HepG2 (cell line): Measurements from ENCODE around the gene ST3GAL4. TPM values are rescaled to one million over a fixed set of nuclear protein-coding genes. Genes with fewer than 3 reads are reported as not detected.

Experiments used
- ATAC-seq: fragments of 200-7000 bp; cut with Tn5 transposase; 3 replicates; pipeline ENCODE4 v1.9.1; 2020; ENCODE audit warnings: mild to moderate bottlenecking, moderate library complexity
- BruUV-seq: library from RNA; stranded (reverse); fragments of 400-500 nt; replicated peaks from 2 replicates; lab custom pipeline; 2021; lab: Mats Ljungman, UMichigan
- CTCF ChIA-PET: fragments of 300-600 bp; formaldehyde crosslinking; extraction: SDS; loops from one replicate; lab custom pipeline; 2021; ENCODE audit warnings: low total read pairs, inconsistent platforms, low intra/inter-chr PET ratio; lab: Yijun Ruan, JAX
- POLR2A ChIA-PET: fragments of 350-600 bp; sonication (Branson Sonifier 250); formaldehyde crosslinking; loops from one replicate; lab custom pipeline; 2020; ENCODE audit warnings: antibody characterized with exemption, inconsistent platforms; lab: Yijun Ruan, JAX
- DNase-seq: peaks from one replicate; pipeline ENCODE4 v3.0.0-alpha.2; 2015; ENCODE audit warnings: low spot score
- FAIRE-seq: peaks from 3 replicates; lab custom pipeline; 2011; peaks lifted over from hg19 to GRCh38; lab: Jason Lieb, UNC
- H2AFZ ChIP-seq: one replicate; pipeline ENCODE4 v1.6.1; 2011; ENCODE audit warnings: low read length, inconsistent platforms
- H3K27ac ChIP-seq: fragments of 300-600 bp; 3 replicates; pipeline ENCODE4 v1.8.0; 2011; ENCODE audit warnings: mixed run types, mild to moderate bottlenecking, mixed read lengths, low read length, inconsistent platforms; ENCODE audit not compliant: insufficient read depth; ENCODE audit errors: extremely low read length
- H3K27me3 ChIP-seq, 2 experiments: fragments of 200-600 bp in 1 of 2; 2 replicates in 1 of 2; 3 replicates in 1 of 2; pipeline versions ENCODE4 v1.6.0 to v1.8.0; 2011; ENCODE audit warnings: low read length in 2 of 2, mild to moderate bottlenecking in 2 of 2, moderate library complexity in 2 of 2, inconsistent platforms in 1 of 2; ENCODE audit not compliant: insufficient read depth in 2 of 2, control insufficient read depth in 1 of 2
- H3K36me3 ChIP-seq, 2 experiments: fragments of 200-600 bp in 1 of 2; replicated peaks in 1 of 2; 2 replicates in 1 of 2; 3 replicates in 1 of 2; pipeline versions ENCODE4 v1.5.1 to v1.8.0; 2011; ENCODE audit warnings: low read length in 2 of 2, inconsistent platforms in 1 of 2; ENCODE audit not compliant: insufficient read depth in 2 of 2, control insufficient read depth in 1 of 2
- H3K4me1 ChIP-seq: 2 replicates; pipeline ENCODE4 v1.5.1; 2012; ENCODE audit warnings: low read length, inconsistent platforms; ENCODE audit not compliant: insufficient read depth
- H3K4me2 ChIP-seq: 2 replicates; pipeline ENCODE4 v1.6.0; 2011; ENCODE audit warnings: low read depth, low read length, inconsistent platforms
- H3K4me3 ChIP-seq, 3 experiments: fragments of 200-600 bp in 1 of 3; sonication (generic), shearing (Covaris generic) in 1 of 3; replicated peaks in 1 of 3; 2 replicates each; pipeline ENCODE4 v1.5.1; 2011 to 2016; ENCODE audit warnings: low read length in 3 of 3, inconsistent platforms in 2 of 3, low read depth in 2 of 3, mild to moderate bottlenecking in 2 of 3, control low read depth in 1 of 3, mixed read lengths in 1 of 3; ENCODE audit not compliant: insufficient read depth in 1 of 3
- H3K79me2 ChIP-seq: one replicate; pipeline ENCODE4 v1.6.1; 2011; ENCODE audit warnings: low read length, inconsistent platforms; ENCODE audit not compliant: insufficient read depth
- H3K9ac ChIP-seq: 2 replicates; pipeline ENCODE4 v1.6.0; 2011; ENCODE audit warnings: mild to moderate bottlenecking, low read depth, low read length, inconsistent platforms; ENCODE audit not compliant: insufficient read depth
- H3K9me3 ChIP-seq: 2 replicates; pipeline ENCODE4 v1.5.1; 2012; ENCODE audit warnings: mild to moderate bottlenecking, low read length
- H4K20me1 ChIP-seq: 2 replicates; pipeline ENCODE4 v1.6.0; 2011; ENCODE audit warnings: inconsistent platforms, mild to moderate bottlenecking, low read length, moderate library complexity; ENCODE audit not compliant: insufficient read depth
- ATF1 ChIP-seq: IDR thresholded peaks from 2 replicates; pipeline ENCODE4 v1.6.1; 2016; ENCODE audit warnings: mild to moderate bottlenecking, control low read depth
- CAMTA2 ChIP-seq: sonication (generic); formaldehyde crosslinking; IDR thresholded peaks from 2 replicates; pipeline ENCODE4 v1.4.0; 2020; ENCODE audit warnings: mild to moderate bottlenecking, missing genetic modification reagents, borderline replicate concordance
- CC2D1A ChIP-seq: sonication (generic); formaldehyde crosslinking; IDR thresholded peaks from 2 replicates; pipeline ENCODE4 v1.8.1; 2023; ENCODE audit warnings: mild to moderate bottlenecking, missing genetic modification reagents
- CENPT ChIP-seq: sonication (generic); formaldehyde crosslinking; IDR thresholded peaks from 2 replicates; pipeline ENCODE4 v1.8.0; 2022; ENCODE audit warnings: low read depth, mild to moderate bottlenecking, moderate library complexity, missing genetic modification reagents
- ETV6 ChIP-seq: sonication (generic); formaldehyde crosslinking; conservative IDR thresholded peaks from 2 replicates; pipeline ENCODE4 v1.4.0; 2020; ENCODE audit warnings: missing genetic modification reagents
- FLYWCH1 ChIP-seq: sonication (generic); formaldehyde crosslinking; IDR thresholded peaks from 2 replicates; pipeline ENCODE4 v1.8.1; 2023; ENCODE audit warnings: mild to moderate bottlenecking, missing genetic modification reagents
- ISX ChIP-seq: sonication (generic); formaldehyde crosslinking; conservative IDR thresholded peaks from 2 replicates; pipeline ENCODE4 v1.5.0; 2020; ENCODE audit warnings: missing genetic modification reagents
- MXI1 ChIP-seq: IDR thresholded peaks from 3 replicates; pipeline ENCODE4 v1.6.1; 2012; ENCODE audit warnings: low read depth, low read length, inconsistent platforms, borderline replicate concordance
- NBN ChIP-seq: fragments of 450-650 bp; conservative IDR thresholded peaks from 2 replicates; pipeline ENCODE4 v1.6.1; 2017
- NFE2L1 ChIP-seq: sonication (generic); formaldehyde crosslinking; IDR thresholded peaks from 2 replicates; pipeline ENCODE4 v1.4.0; 2020; ENCODE audit warnings: missing genetic modification reagents, mild to moderate bottlenecking, borderline replicate concordance
- SIN3B ChIP-seq: fragments of 150-350 bp; IDR thresholded peaks from 2 replicates; pipeline ENCODE4 v1.6.1; 2014; ENCODE audit warnings: low read length
- TOE1 ChIP-seq: sonication (generic); formaldehyde crosslinking; IDR thresholded peaks from 2 replicates; pipeline ENCODE4 v1.4.0; 2020; ENCODE audit warnings: mild to moderate bottlenecking, missing genetic modification reagents
- TP53 ChIP-seq: sonication (generic); formaldehyde crosslinking; conservative IDR thresholded peaks from 2 replicates; pipeline ENCODE4 v1.4.0; 2020; ENCODE audit warnings: missing genetic modification reagents
- ZBTB8A ChIP-seq: sonication (generic); formaldehyde crosslinking; IDR thresholded peaks from 2 replicates; pipeline ENCODE4 v1.4.0; 2020; ENCODE audit warnings: mild to moderate bottlenecking, low read depth, missing genetic modification reagents, borderline replicate concordance
- ZNF282 ChIP-seq: fragments of 450-650 bp; IDR thresholded peaks from 2 replicates; pipeline ENCODE4 v1.6.1; 2018; ENCODE audit not compliant: partially characterized antibody
- ZNF7 ChIP-seq: IDR thresholded peaks from 2 replicates; pipeline ENCODE4 v1.6.1; 2016; ENCODE audit warnings: missing biosample characterization, missing genetic modification reagents
- ZNF703 ChIP-seq: sonication (generic); formaldehyde crosslinking; IDR thresholded peaks from 2 replicates; pipeline ENCODE4 v1.5.1; 2020; ENCODE audit warnings: missing genetic modification reagents, mild to moderate bottlenecking, moderate library complexity, borderline replicate concordance
- WGBS: methylation state at CpG from one replicate; pipeline ENCODE4 v1.1.6; 2017; ENCODE audit warnings: low lambda C conversion rate; 5-methylcytosine and 5-hydroxymethylcytosine counted together
- in situ Hi-C: cut with HindIII; loops from 2 replicates; pipeline ENCODE4 v1.10.0; 2017; ENCODE audit warnings: low pct_unique_long_range_greater_than_20kb; ENCODE audit not compliant: extremely low pct_ligation_motif_present
- intact Hi-C: fragments of 100-400 bp; cut with micrococcal nuclease; formaldehyde crosslinking; loops from one replicate; pipeline ENCODE4 v1.10.0; 2022; ENCODE audit not compliant: unreplicated experiment
- polyA plus RNA-seq, 8 experiments: library from polyadenylated mRNA; depleted of rRNA in 3 of 8; stranded (reverse) in 7 of 8; unstranded in 1 of 8; fragments of >200 nt; fragmentation: Illumina TruSeq in 4 of 8; extraction: Trizol in 4 of 8; gene quantifications; 2 replicates each; pipeline versions ENCODE4 v1.2.1 to v1.2.3, GENCODE V29; 2011 to 2016; ENCODE audit warnings: low read depth in 4 of 8, missing spikeins in 1 of 8, mixed read lengths in 1 of 8; ENCODE audit not compliant: insufficient read depth in 1 of 8
- total RNA-seq, 5 experiments: library from RNA; depleted of rRNA; stranded (reverse); fragments of >200 nt; fragmentation: Illumina TruSeq; extraction: Trizol; gene quantifications; 2 replicates each; pipeline ENCODE4 v1.2.3, GENCODE V29; 2016; ENCODE audit warnings: low read depth in 1 of 5
- TF ChIP-seq, protein P1 (sequence below): sonication (generic); formaldehyde crosslinking; IDR thresholded peaks from 2 replicates; pipeline ENCODE4 v1.4.0; 2020; ENCODE audit warnings: mild to moderate bottlenecking, missing genetic modification reagents
- TF ChIP-seq, protein P2 (sequence below): sonication (generic); formaldehyde crosslinking; IDR thresholded peaks from 2 replicates; pipeline ENCODE4 v1.9.0; 2021; ENCODE audit warnings: missing genetic modification reagents, borderline replicate concordance

Gene ST3GAL4
- total and polyA plus RNA-seq, 2 of the 13 experiments (the other 11 are each of a cell fraction or from before 2014, with no cell fraction given) = 9.1 to 13.3 TPM

DNA sequence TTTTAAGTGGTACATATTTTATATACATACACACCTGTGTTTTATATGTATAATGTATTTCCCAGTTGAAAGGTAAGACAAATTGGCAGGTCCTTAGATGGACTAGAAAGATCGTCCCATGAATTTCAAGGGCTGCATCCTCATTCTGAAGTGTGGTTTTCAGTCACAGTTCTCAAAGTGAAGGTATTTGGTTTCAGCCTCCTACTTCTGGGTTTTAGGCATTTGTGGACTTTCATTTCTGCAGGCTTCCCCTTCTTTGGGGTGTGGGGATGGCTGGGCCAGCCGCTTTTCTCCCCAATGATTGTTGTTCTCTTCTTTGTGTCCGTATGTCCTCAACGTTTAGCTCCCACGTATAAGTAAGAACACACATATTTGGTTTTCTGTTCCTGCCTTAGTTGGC, 41.7 kb upstream of the ST3GAL4 start:
- ChIA-PET POLR2A (no interaction called here), CTCF (no interaction called here)
- Histone ChIP-seq H3K4me1 (no peaks in the 10 kb centered on the region), H3K27ac (no peak overlapping the region), H4K20me1 (no peaks in the 10 kb centered on the region), H2AFZ (no peak overlapping the region), H3K4me3 (no peak overlapping the region), H3K27me3 (no peaks in the 10 kb centered on the region), H3K4me2 (no peak overlapping the region), H3K9me3 (no peaks in the 10 kb centered on the region), H3K79me2 (no peaks in the 10 kb centered on the region), H3K9ac (no peak overlapping the region), H3K36me3 (peaks cover 0 to 17% of the 10 kb centered on the region in 2 experiments; a peak in 2 of 5 replicates)
- no peak for FAIRE-seq
- 96% methylated on average over 5 of the region's 5 CpGs for WGBS
- in situ Hi-C loops = no loop called here
- BruUV-seq = no TSS peak
- TF ChIP-seq ETV6 (CRISPR knock-in tag) = no peak
- no peak for TF ChIP-seq MXI1
- no peak for TF ChIP-seq ZNF7
- no peak for TF ChIP-seq SIN3B
- TF ChIP-seq ZNF703 (CRISPR knock-in tag) = no peak
- ATAC-seq = no peak
- intact Hi-C loops = no loop called here
- no peak for DNase-seq

DNA sequence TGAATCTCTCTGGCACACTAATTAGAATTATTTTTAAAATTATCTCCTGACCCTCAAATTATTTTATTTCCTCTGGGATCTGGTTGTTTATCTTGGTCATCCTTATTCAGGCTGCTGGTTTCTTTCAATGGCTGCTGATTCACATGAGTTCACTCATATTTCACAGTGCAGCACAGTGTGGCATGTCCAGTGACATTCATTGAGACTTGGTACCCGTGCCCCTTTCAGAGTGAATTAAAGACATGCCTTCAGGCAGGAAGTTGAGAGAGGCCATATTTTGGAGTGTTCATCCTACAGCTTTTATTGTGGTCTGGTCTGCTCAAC, 38.1 kb upstream of the ST3GAL4 start:
- Histone ChIP-seq H3K4me3 (no peak overlapping the region), H2AFZ (no peak overlapping the region), H3K27me3 (no peaks in the 10 kb centered on the region), H3K9ac (no peak overlapping the region), H3K4me2 (no peak overlapping the region), H3K36me3 (no peaks in the 10 kb centered on the region), H3K9me3 (no peaks in the 10 kb centered on the region), H3K79me2 (no peaks in the 10 kb centered on the region), H3K27ac (no peak overlapping the region), H3K4me1 (no peaks in the 10 kb centered on the region), H4K20me1 (no peaks in the 10 kb centered on the region)
- BruUV-seq = no TSS peak
- CTCF ChIA-PET = no interaction called here
- 88% methylated on average over 1 of the region's 1 CpG for WGBS
- FAIRE-seq = no peak
- intact Hi-C loops = no loop called here
- no peak for ATAC-seq
- POLR2A ChIA-PET = no interaction called here
- in situ Hi-C loops = no loop called here
- no peak for DNase-seq
- TF ChIP-seq CAMTA2 = no peak
- no peak for TF ChIP-seq NBN
- no peak for TF ChIP-seq CENPT (CRISPR knock-in tag)
- TF ChIP-seq, protein P1, sequence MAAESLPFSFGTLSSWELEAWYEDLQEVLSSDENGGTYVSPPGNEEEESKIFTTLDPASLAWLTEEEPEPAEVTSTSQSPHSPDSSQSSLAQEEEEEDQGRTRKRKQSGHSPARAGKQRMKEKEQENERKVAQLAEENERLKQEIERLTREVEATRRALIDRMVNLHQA (CRISPR knock-in tag) = no peak
- no peak for TF ChIP-seq MXI1
- no peak for TF ChIP-seq FLYWCH1 (CRISPR knock-in tag)
- no peak for TF ChIP-seq ZBTB8A (CRISPR knock-in tag)
- no peak for TF ChIP-seq ISX (CRISPR knock-in tag)
- TF ChIP-seq ATF1 (CRISPR knock-in tag) = no peak
- no peak for TF ChIP-seq NFE2L1 (CRISPR knock-in tag)
- TF ChIP-seq TOE1 = no peak
- TF ChIP-seq CC2D1A (CRISPR knock-in tag) = no peak
- TF ChIP-seq, protein P2, sequence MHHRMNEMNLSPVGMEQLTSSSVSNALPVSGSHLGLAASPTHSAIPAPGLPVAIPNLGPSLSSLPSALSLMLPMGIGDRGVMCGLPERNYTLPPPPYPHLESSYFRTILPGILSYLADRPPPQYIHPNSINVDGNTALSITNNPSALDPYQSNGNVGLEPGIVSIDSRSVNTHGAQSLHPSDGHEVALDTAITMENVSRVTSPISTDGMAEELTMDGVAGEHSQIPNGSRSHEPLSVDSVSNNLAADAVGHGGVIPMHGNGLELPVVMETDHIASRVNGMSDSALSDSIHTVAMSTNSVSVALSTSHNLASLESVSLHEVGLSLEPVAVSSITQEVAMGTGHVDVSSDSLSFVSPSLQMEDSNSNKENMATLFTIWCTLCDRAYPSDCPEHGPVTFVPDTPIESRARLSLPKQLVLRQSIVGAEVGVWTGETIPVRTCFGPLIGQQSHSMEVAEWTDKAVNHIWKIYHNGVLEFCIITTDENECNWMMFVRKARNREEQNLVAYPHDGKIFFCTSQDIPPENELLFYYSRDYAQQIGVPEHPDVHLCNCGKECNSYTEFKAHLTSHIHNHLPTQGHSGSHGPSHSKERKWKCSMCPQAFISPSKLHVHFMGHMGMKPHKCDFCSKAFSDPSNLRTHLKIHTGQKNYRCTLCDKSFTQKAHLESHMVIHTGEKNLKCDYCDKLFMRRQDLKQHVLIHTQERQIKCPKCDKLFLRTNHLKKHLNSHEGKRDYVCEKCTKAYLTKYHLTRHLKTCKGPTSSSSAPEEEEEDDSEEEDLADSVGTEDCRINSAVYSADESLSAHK (CRISPR knock-in tag) = no peak
- TF ChIP-seq ZNF282 = no peak
- TF ChIP-seq TP53 (CRISPR knock-in tag) = no peak
